Esophagus (tissue), 2 donors: ENCODE measurements around the gene FGD5. TPM values are rescaled to one million over a fixed set of nuclear protein-coding genes. Genes with fewer than 3 reads are reported as not detected.

Experiments
- H3K27ac ChIP-seq, 2 donors: one replicate each; pipeline ENCODE4 v1.5.1; 2013; ENCODE audit warnings: low read depth in 2 of 2, mild to moderate bottlenecking in 2 of 2, inconsistent platforms in 1 of 2, low read length in 1 of 2, moderate library complexity in 1 of 2
- H3K27me3 ChIP-seq, 2 donors: one replicate each; pipeline ENCODE4 v1.6.1; 2013; ENCODE audit warnings: low read length in 2 of 2, control low read depth in 1 of 2, mild to moderate bottlenecking in 1 of 2; ENCODE audit not compliant: insufficient read depth in 2 of 2, control insufficient read depth in 1 of 2
- H3K36me3 ChIP-seq, 2 donors: one replicate each; pipeline ENCODE4 v1.6.1; 2013; ENCODE audit warnings: low read length in 1 of 2; ENCODE audit not compliant: control insufficient read depth in 2 of 2, insufficient read depth in 2 of 2
- H3K4me1 ChIP-seq, 2 donors: one replicate each; pipeline ENCODE4 v1.6.1; 2013; ENCODE audit warnings: low read length in 1 of 2; ENCODE audit not compliant: control insufficient read depth in 2 of 2, insufficient read depth in 2 of 2
- H3K4me3 ChIP-seq, 2 donors: one replicate each; pipeline ENCODE4 v1.5.1; 2013; ENCODE audit warnings: low read length in 2 of 2, mild to moderate bottlenecking in 2 of 2, low read depth in 1 of 2, moderate library complexity in 1 of 2
- H3K9me3 ChIP-seq, 2 donors: one replicate each; pipeline ENCODE4 v1.6.1; 2013; ENCODE audit warnings: mild to moderate bottlenecking in 2 of 2, low read depth in 1 of 2, low read length in 1 of 2, moderate library complexity in 1 of 2; ENCODE audit not compliant: control insufficient read depth in 2 of 2, insufficient read depth in 1 of 2
- WGBS, 2 donors: extraction: QIAGEN DNeasy Blood & Tissue Kit; methylation state at CpG; one replicate each; pipeline ENCODE4 v1.1.7; 2013; 5-methylcytosine and 5-hydroxymethylcytosine counted together
- polyA plus RNA-seq, 2 donors: library from polyadenylated mRNA; stranded (reverse); fragments of 200-250 nt; gene quantifications; one replicate each; pipeline ENCODE4 v1.2.3, GENCODE V29; 2013
- donor health status: healthy with polysubstance abuse.
- donor health status: Bipolar disorder and iron deficiency.

The FGD5 gene
- polyA plus RNA-seq, 2 donors, result 1.7 TPM

GRCh38 chr3:14797731-14798130 is 21.0 kb upstream of the FGD5 start:
- peaks cover 0 to 2% of the 10 kb centered on the region in 2 donors for H3K4me1 ChIP-seq
- H3K36me3 ChIP-seq, result no peaks in the 10 kb centered on the region
- H3K27me3 ChIP-seq, result no peaks in the 10 kb centered on the region
- H3K27ac ChIP-seq, result no peak overlapping the region
- 71 to 79% methylated on average over 4 of the region's 4 CpGs for WGBS, 2 donors
- no peaks in the 10 kb centered on the region for H3K9me3 ChIP-seq
- H3K4me3 ChIP-seq, result no peak overlapping the region

- H3K27me3 ChIP-seq, result no peaks in the 10 kb centered on the region
- H3K27ac ChIP-seq, result no peak overlapping the region
- no peaks in the 10 kb centered on the region for H3K9me3 ChIP-seq
- no peaks in the 10 kb centered on the region for H3K36me3 ChIP-seq
- H3K4me3 ChIP-seq, result no peak overlapping the region
- H3K4me1 ChIP-seq, result peaks cover 0 to 2% of the 10 kb centered on the region in 2 donors
- 79 to 83% methylated on average over 6 of the region's 6 CpGs for WGBS, 2 donors
These were observed 20.5 kb upstream of the FGD5 start for GRCh38 chr3:14798231-14798630.

- WGBS, 2 donors, result 54 to 61% methylated on average over 4 of the region's 4 CpGs
- H3K36me3 ChIP-seq, result no peaks in the 10 kb centered on the region
These were observed 19.6 kb upstream of the FGD5 start for GRCh38 chr3:14799146-14799545.

GRCh38 chr3:14801031-14801430 is 17.7 kb upstream of the FGD5 start:
- H3K4me3 ChIP-seq, result no peak overlapping the region
- H3K9me3 ChIP-seq, result no peaks in the 10 kb centered on the region
- WGBS, 2 donors, result 88 to 89% methylated on average over 9 of the region's 9 CpGs
- H3K36me3 ChIP-seq, result no peaks in the 10 kb centered on the region
- no peaks in the 10 kb centered on the region for H3K27me3 ChIP-seq
- H3K4me1 ChIP-seq, result peaks cover 0 to 5% of the 10 kb centered on the region in 2 donors
- H3K27ac ChIP-seq, result no peak overlapping the region

More at GRCh38 chr3:14799146-14799545, 19.6 kb upstream of the FGD5 start:
- no peak overlapping the region for H3K4me3 ChIP-seq
- no peaks in the 10 kb centered on the region for H3K9me3 ChIP-seq
- peaks cover 0 to 2% of the 10 kb centered on the region in 2 donors for H3K4me1 ChIP-seq
- H3K27me3 ChIP-seq, result no peaks in the 10 kb centered on the region
- H3K27ac ChIP-seq, result no peak overlapping the region

- Histone ChIP-seq H3K36me3 (no peaks in the 10 kb centered on the region), H3K27ac (no peak overlapping the region), H3K9me3 (no peaks in the 10 kb centered on the region), H3K4me3 (no peak overlapping the region), H3K4me1 (peaks cover 0 to 5% of the 10 kb centered on the region in 2 donors), H3K27me3 (no peaks in the 10 kb centered on the region)
- 65 to 69% methylated on average over 10 of the region's 10 CpGs for WGBS, 2 donors
These were observed 16.9 kb upstream of the FGD5 start for GRCh38 chr3:14801668-14802380.

- no peak overlapping the region for H3K27ac ChIP-seq
- no peaks in the 10 kb centered on the region for H3K9me3 ChIP-seq
- 76 to 79% methylated on average over 7 of the region's 7 CpGs for WGBS, 2 donors
- H3K4me1 ChIP-seq, result peaks cover 0 to 3% of the 10 kb centered on the region in 2 donors
- H3K4me3 ChIP-seq, result no peak overlapping the region
- H3K27me3 ChIP-seq, result no peaks in the 10 kb centered on the region
- no peaks in the 10 kb centered on the region for H3K36me3 ChIP-seq
These were observed 16.4 kb upstream of the FGD5 start for GRCh38 chr3:14802381-14802731.

- Histone ChIP-seq H3K27me3 (no peaks in the 10 kb centered on the region), H3K4me1 (peaks cover 0 to 3% of the 10 kb centered on the region in 2 donors), H3K27ac (peak overlapping the region in 1 of 2 donors; percentile 52), H3K4me3 (no peak overlapping the region), H3K36me3 (no peaks in the 10 kb centered on the region), H3K9me3 (no peaks in the 10 kb centered on the region)
- 55% methylated on average over 13 of the region's 13 CpGs for WGBS, 2 donors
These were observed 15.4 kb upstream of the FGD5 start for GRCh38 chr3:14803101-14803980.

- H3K4me1 ChIP-seq, result peaks cover 0 to 3% of the 10 kb centered on the region in 2 donors
- no peak overlapping the region for H3K4me3 ChIP-seq
- no peaks in the 10 kb centered on the region for H3K9me3 ChIP-seq
- H3K36me3 ChIP-seq, result no peaks in the 10 kb centered on the region
- peak overlapping the region; percentile 49 to 52 for H3K27ac ChIP-seq
- no peaks in the 10 kb centered on the region for H3K27me3 ChIP-seq
- 62 to 63% methylated on average over 12 of the region's 12 CpGs for WGBS, 2 donors
These were observed 14.6 kb upstream of the FGD5 start for GRCh38 chr3:14803981-14804834.
